Brain microvascular endothelial cell (primary cell): ENCODE data around the gene PLK3.
A peak's percentile ranks its signal among the peaks of the same experiment; 100 is the strongest.
"Not testable (repeated sequence)": the region's sequence is repeated elsewhere in the genome, so short reads cannot be mapped to it uniquely, and the experiment has no call there.

Experiments used
- DNase-seq: peaks from one replicate; pipeline ENCODE4 v3.0.0-alpha.2; 2020
- H3K27ac ChIP-seq: fragments of 250-450 bp; sonication (Bioruptor Pico); 2 replicates; pipeline ENCODE4 v1.5.1; 2020; ENCODE audit warnings: mild to moderate bottlenecking, moderate library complexity
- H3K27me3 ChIP-seq: fragments of 250-450 bp; sonication (Bioruptor Pico); replicated peaks from 2 replicates; pipeline ENCODE4 v1.5.1; 2020; ENCODE audit warnings: mild to moderate bottlenecking
- H3K36me3 ChIP-seq: fragments of 250-450 bp; sonication (Bioruptor Pico); replicated peaks from 2 replicates; pipeline ENCODE4 v1.5.1; 2020; ENCODE audit warnings: mild to moderate bottlenecking
- H3K4me3 ChIP-seq: 2 replicates; pipeline ENCODE4 v1.5.1; 2011; ENCODE audit warnings: low read depth, mild to moderate bottlenecking, control low read depth, low read length, moderate library complexity
- in situ Hi-C: cut with HindIII; loops from 2 replicates; pipeline ENCODE4 v1.10.0; 2017; ENCODE audit warnings: low sequenced_read_pairs, low pct_ligation_motif_present
- TF ChIP-seq, protein P1 (sequence below): IDR thresholded peaks from 2 replicates; pipeline ENCODE4 v1.5.1; 2011; ENCODE audit warnings: low read depth, mild to moderate bottlenecking, moderate library complexity, low read length, control low read depth, inconsistent platforms; ENCODE audit errors: missing control alignments

The PLK3 gene

GRCh38 chr1:44830900-44831304 lies 30.7 kb downstream of the PLK3 start:
- Histone ChIP-seq H3K4me3 (no peak overlapping the region), H3K27me3 (no peaks in the 10 kb centered on the region), H3K27ac (no peak overlapping the region), H3K36me3 (no peaks in the 10 kb centered on the region)
- TF ChIP-seq, protein P1, sequence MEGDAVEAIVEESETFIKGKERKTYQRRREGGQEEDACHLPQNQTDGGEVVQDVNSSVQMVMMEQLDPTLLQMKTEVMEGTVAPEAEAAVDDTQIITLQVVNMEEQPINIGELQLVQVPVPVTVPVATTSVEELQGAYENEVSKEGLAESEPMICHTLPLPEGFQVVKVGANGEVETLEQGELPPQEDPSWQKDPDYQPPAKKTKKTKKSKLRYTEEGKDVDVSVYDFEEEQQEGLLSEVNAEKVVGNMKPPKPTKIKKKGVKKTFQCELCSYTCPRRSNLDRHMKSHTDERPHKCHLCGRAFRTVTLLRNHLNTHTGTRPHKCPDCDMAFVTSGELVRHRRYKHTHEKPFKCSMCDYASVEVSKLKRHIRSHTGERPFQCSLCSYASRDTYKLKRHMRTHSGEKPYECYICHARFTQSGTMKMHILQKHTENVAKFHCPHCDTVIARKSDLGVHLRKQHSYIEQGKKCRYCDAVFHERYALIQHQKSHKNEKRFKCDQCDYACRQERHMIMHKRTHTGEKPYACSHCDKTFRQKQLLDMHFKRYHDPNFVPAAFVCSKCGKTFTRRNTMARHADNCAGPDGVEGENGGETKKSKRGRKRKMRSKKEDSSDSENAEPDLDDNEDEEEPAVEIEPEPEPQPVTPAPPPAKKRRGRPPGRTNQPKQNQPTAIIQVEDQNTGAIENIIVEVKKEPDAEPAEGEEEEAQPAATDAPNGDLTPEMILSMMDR = peak; percentile 30
- no peak for DNase-seq
- in situ Hi-C loops = no loop called here

DNA sequence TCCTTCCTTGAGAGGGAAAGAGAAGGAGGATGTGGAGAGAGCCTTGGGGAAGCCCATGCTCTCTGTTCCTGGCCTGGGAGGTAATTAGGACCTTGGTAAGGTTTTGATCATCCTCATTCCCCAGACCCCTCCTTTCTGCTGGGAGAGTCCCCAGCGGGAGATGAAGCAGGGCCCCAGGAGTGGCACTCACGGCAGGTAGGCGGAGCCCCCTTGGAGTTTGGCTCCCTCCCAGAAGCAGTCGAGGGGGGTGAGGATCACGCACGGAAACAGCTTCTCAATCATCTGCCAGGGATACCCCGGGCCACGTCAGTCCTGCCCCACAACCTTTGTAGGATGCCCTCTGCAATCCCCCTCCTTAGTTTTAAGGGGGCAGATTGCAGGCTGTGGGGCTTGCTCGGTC lies 31.3 kb downstream of the PLK3 start:
- TF ChIP-seq, protein P1 = no peak
- H3K27me3 ChIP-seq = no peaks in the 10 kb centered on the region
- DNase-seq = no peak
- H3K36me3 ChIP-seq = no peaks in the 10 kb centered on the region
- in situ Hi-C loops = no loop called here
- no peak overlapping the region for H3K27ac ChIP-seq
- H3K4me3 ChIP-seq = no peak overlapping the region

- no peak overlapping the region for H3K27ac ChIP-seq
- no peak for DNase-seq
- H3K36me3 ChIP-seq = no peaks in the 10 kb centered on the region
- H3K27me3 ChIP-seq = no peaks in the 10 kb centered on the region
- H3K4me3 ChIP-seq = no peak overlapping the region
- TF ChIP-seq, protein P1 = no peak
- in situ Hi-C loops = no loop called here
These were observed 32.0 kb downstream of the PLK3 start for GRCh38 chr1:44832056-44832705.

- TF ChIP-seq, protein P1 = no peak
- DNase-seq = no peak
- Histone ChIP-seq H3K27ac (no peak overlapping the region), H3K36me3 (no peaks in the 10 kb centered on the region), H3K27me3 (no peaks in the 10 kb centered on the region), H3K4me3 (no peak overlapping the region)
- in situ Hi-C loops = no loop called here
These were observed 34.2 kb downstream of the PLK3 start for GRCh38 chr1:44834328-44834727.

DNA sequence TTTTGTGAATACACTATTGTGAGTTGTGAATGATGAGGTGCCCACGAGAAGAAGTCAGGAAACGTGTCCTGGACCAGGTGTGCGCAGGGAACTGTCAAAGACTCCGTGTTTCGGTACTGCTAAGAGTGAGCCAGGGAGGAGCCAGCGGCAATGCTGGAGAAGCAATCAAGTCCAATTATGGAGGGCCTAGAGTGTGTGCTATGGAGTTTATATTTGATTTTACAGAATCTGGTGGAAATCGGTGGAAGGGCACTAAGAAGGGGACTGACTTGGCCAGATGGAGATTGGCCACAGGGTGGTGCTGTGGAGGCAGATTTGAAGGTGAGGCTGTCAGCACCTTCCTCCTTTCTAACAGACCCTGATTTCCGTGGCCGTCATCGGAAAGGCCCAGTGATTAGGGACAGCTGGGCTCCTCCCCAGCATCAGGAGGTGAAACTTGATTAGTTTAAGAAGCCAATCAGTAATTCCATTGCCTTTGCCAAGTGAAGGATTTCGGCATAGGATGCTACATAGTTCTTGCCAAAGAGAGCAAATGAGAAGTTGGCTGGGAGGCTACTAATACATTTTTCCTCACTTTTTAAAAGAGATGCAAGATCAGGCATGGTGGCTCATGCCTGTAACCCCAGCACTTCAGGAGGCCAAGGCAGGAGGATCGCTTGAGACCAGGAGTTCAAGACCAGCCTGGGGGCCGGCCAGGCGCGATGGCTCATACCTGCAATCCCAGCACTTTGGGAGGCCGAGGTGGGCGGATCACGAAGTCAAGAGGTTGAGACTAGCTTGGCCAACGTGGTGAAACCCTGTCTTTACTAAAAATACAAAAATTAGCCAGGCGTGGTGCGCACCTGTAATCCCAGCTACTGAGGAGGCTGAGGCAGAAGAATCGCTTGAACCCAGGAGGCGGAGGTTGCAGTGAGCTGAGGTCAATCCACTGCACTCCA lies 35.8 kb downstream of the PLK3 start:
- in situ Hi-C loops = no loop called here
- Histone ChIP-seq H3K27me3 (no peaks in the 10 kb centered on the region), H3K4me3 (no peak overlapping the region), H3K27ac (no peak overlapping the region), H3K36me3 (no peaks in the 10 kb centered on the region)
- DNase-seq = peak; percentile 71
- TF ChIP-seq, protein P1 = peak; percentile 96

GRCh38 chr1:44838294-44838693 lies 38.1 kb downstream of the PLK3 start:
- DNase-seq, H3K27ac ChIP-seq, in situ Hi-C loops, H3K4me3 ChIP-seq, H3K36me3 ChIP-seq, H3K27me3 ChIP-seq: not testable (repeated sequence)
